ENCODE results near the gene CACNA1I.

- TF ChIP-seq CTCF (IDR thresholded peaks at IDR 0.05) (no peak), ZFX (IDR thresholded peaks at IDR 0.05; ENCODE audit: borderline replicate concordance) (no peak)
Measured at GRCh38 chr22:39703091-39703490, 132.5 kb downstream of the CACNA1I start.

Data from 22Rv1 (cell line).